SK-N-MC (cell line): ENCODE measurements around the gene CTNNA2.

Experiments
- EZH2 ChIP-seq: fragments of 200-600 bp; sonication (generic); IDR thresholded peaks from one replicate; pipeline ENCODE4 v1.6.1; 2017; ENCODE audit warnings: antibody characterized with exemption
- FOXP2 ChIP-seq: optimal IDR thresholded peaks from 2 replicates; pipeline ENCODE3; 2011; ENCODE audit warnings: mild to moderate bottlenecking, moderate library complexity; ENCODE audit not compliant: insufficient read depth; ENCODE audit errors: extremely low read length, control extremely low read depth
- POLR2AphosphoS5 ChIP-seq: IDR thresholded peaks from 2 replicates; pipeline ENCODE4 v1.6.1; 2012; ENCODE audit warnings: mild to moderate bottlenecking, low read depth, low read length, borderline replicate concordance

DNA sequence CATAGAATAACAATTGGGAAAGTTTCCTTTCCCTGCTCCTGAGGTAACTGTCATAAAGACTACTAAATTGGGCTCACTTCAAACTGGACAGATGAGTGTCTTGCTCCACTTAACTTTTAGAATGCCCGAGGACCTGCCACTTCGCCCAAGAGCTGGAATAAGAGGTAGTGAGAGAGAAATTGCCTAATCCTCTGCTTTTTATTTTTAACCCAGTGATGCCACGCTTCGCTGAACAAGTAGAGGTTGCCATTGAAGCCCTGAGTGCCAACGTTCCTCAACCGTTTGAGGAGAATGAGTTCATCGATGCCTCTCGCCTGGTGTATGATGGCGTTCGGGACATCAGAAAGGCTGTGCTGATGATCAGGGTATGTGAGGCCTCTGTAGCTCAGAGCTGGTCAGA is 1061.1 kb downstream of the CTNNA2 start:
- no peak for TF ChIP-seq EZH2
- TF ChIP-seq POLR2AphosphoS5, result no peak
- TF ChIP-seq FOXP2, result no peak
